T1000 (cell line): ENCODE data around the gene CSF2RB.

Experiments used
- DNase-seq: peaks from one replicate; lab custom pipeline; 2025; ENCODE audit warnings: mixed read lengths; lab: John Stamatoyannopoulos, UW

The CSF2RB gene

DNA sequence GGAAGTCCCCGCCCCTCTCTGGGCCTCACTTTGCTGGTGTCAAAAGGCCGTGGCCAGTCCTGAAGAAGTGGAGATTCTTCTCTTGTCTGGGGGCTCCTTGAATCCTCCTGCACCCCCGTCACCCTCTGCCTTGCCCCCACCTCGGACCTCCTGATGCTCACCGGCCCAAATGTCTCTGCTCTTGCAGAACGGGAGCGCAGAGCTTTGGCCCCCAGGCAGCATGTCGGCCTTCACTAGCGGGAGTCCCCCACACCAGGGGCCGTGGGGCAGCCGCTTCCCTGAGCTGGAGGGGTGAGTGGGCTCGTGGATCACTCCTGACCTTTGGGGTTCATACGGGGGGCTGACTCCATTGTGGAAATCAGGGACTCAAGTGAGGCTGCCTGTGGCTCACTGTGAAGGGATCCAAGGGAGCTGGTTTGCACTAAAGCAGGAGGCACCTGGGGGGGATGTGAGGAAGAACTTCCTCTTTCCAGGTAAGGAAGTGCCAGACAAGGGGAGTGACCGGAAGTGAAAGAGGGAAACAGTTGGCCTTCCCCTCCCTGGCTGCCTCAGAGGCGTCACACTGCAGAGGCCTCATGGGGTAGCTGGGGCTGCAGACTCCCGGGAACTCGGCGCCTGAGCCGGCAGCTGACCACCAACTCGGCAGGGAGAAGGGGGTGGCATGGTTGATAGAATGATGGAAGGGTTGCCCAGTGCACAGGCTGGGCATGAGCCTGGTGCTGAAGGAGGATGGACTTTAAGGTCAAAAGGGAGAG, 23.1 kb downstream of the CSF2RB start:
- no peak for DNase-seq

DNA sequence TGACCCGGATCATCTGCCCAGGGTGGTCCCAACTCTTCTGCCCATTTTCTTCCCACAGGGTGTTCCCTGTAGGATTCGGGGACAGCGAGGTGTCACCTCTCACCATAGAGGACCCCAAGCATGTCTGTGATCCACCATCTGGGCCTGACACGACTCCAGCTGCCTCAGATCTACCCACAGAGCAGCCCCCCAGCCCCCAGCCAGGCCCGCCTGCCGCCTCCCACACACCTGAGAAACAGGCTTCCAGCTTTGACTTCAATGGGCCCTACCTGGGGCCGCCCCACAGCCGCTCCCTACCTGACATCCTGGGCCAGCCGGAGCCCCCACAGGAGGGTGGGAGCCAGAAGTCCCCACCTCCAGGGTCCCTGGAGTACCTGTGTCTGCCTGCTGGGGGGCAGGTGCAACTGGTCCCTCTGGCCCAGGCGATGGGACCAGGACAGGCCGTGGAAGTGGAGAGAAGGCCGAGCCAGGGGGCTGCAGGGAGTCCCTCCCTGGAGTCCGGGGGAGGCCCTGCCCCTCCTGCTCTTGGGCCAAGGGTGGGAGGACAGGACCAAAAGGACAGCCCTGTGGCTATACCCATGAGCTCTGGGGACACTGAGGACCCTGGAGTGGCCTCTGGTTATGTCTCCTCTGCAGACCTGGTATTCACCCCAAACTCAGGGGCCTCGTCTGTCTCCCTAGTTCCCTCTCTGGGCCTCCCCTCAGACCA, 24.0 kb downstream of the CSF2RB start:
- no peak for DNase-seq

DNA sequence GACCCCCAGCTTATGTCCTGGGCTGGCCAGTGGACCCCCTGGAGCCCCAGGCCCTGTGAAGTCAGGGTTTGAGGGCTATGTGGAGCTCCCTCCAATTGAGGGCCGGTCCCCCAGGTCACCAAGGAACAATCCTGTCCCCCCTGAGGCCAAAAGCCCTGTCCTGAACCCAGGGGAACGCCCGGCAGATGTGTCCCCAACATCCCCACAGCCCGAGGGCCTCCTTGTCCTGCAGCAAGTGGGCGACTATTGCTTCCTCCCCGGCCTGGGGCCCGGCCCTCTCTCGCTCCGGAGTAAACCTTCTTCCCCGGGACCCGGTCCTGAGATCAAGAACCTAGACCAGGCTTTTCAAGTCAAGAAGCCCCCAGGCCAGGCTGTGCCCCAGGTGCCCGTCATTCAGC, 24.6 kb downstream of the CSF2RB start:
- DNase-seq: no peak

DNA sequence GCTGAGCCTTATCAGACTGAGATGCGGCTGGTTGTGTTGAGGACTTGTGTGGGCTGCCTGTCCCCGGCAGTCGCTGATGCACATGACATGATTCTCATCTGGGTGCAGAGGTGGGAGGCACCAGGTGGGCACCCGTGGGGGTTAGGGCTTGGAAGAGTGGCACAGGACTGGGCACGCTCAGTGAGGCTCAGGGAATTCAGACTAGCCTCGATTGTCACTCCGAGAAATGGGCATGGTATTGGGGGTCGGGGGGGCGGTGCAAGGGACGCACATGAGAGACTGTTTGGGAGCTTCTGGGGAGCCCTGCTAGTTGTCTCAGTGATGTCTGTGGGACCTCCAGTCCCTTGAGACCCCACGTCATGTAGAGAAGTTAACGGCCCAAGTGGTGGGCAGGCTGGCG, 25.5 kb downstream of the CSF2RB start:
- DNase-seq: no peak

DNA sequence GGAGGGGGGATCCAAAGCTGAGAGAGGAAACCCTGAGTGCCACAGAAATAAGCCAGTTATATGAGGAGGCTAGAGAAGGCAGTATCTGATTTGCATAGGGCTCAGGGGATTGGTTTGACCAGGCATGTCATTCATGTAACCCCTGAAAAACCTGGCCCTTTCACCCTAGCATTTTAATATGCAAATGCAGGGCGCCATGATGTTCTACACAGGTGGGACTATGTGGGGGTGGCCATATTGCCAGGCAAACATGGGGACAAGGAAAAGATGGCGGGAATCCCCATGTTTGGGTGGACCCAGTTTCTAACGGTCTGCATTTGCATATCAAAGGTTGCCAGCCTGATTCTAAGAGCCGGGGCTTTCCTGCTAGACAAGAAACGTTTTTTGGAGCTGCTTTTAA, 27.2 kb downstream of the CSF2RB start:
- no peak for DNase-seq

DNA sequence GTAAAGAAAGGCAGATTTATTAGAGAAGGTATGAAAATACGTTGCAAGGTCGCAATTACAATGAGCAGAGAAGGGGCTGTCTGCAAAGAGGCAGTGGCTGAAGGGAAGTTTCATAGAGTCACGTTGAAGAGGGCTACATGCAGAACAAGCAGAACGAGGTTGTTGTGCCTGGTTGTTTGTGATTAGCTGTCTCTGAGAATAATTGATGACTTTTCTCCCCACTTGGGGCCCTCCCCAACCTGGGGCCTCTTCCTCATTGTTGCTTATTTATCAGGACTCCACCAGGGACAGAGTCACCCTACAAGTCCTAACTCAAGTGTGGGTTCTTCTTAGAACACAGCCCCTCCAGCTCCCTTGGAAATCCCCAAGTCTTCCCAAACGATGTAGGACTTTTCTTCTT, 29.1 kb downstream of the CSF2RB start:
- DNase-seq: no peak

DNA sequence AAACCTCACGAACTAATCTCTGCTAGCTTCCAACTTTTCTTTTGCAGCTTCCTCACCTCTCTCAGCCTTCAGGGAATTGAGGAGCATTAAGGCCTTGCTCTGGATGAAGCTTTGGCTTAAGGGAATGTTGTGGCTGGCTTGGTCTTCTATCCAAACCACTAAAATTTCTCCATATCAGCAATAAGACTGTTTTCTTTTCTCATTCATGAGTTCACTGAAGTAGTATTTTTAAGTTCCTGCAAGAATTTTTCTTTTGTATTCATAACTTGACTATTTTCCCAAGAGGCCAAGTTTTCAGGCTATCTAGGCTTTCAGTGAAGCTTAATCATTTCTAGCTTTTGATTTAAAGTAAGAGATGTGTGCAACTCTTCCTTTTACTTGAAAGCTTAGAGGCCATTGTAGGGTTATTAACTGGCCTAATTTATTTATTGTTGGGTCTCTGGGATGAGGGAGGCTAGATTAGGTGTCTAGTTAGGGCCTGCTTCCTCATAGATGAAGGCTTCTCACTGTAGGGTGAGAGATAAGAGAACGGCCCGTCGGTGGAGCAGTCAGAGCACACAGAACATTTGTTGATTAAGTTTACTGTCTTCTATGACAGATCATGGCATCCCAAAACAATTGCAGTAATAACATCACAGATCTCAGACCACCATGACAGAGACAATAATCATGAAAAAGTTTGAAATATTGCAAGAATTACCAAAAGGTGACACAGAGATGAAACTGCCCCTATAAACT, 33.2 kb downstream of the CSF2RB start:
- DNase-seq: no peak

DNA sequence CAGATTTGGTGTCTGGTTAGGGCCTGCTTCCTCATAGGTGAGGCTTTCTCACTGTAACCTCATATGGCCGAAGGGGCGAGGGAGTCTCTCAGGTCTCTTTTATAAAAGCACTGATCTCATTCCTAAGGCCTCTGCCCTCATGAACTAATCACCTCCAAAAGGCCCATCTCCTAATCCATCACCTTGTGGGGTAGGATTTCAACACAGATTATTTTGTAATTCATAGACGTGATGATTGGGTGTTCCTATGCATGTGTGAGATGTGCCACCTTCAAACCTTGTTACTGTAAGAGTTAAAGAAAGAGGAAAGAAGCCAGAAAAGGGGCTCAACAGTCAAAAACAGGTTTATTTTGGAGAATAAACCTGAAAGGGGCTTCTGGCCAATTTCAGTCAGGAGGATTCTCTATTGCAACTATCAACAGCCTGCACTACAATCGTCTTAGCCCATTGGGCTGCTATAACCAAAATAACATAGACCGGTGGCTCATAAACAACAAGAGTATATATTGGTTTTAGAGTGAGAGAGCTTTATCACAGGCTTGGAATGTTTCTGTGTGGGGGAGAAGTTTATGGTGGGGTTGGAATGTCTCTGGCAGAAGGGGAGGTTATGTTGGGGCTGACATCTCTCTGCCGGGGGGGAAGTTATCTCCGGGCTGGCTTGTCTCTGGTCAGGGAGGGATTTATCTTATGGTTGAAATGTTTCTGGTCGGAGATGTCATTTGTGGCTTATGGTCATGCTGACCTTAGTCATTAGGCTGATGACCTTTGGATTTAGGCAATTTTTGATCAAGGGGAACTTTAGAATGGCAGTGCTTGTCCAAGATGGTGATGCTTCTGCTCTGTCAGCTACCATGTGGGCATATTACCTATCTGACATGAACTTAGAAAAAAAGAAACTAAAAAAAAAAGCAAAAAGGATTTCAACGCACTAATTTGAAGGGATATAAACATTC, 35.1 kb downstream of the CSF2RB start:
- no peak for DNase-seq

DNA sequence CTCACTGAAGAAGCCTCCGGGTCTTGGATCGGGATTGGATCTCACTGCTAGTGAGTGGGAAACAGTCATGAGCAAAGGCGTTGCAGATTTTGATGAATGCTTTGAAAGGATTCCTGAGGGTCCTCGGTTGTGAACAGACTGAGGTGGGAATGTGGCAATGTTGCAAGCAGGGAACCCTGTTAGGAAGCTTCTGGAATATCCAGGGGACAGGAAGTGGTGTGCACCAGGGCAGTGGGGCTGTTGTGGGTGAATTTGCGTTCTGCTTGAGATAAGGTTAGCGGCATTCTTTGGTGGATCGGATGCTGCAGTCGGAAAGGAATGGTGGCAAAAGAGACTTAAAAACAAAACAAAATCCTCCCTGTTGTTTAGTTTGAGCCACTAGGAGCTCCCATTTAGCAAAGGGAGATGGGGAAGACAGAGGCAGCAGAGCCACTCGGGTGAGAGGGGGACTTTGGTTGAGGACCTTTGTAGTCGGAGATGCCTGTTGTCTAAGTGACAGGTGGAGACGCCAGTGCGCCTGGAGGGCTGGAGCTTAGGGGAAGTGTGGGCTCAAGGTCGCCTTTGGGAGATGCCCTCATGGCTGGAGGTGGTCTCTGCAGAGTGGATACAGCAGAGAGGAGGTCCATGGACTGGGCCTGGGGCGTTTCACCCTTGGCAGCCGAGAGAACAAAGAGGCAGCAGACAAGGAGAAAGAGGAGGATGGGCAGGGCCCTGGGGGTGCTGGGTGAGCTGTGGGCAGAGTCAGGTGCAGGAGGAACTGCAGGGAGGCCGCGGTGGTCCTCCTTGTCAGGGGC, 37.6 kb downstream of the CSF2RB start:
- DNase-seq: no peak

DNA sequence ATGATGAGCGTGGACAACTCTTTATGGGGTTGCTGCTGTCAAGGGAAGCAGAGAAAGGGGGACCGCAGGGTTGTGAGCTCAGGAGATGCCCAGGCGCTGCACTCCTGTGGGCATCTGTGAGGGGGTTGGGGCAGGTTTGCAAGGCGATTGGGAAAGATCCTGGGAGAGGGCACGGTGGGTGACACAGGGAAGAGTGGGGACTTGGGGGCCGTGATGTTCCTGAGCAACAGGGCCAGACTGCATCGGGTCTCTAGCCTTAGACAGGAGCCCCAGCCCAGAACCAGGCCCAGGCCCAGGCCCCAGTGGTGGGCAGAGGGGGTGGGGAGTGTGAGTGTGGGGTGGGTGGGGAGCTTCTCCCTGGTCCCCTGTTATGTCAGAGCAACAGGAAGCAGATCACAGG, 38.3 kb downstream of the CSF2RB start:
- DNase-seq: no peak

DNA sequence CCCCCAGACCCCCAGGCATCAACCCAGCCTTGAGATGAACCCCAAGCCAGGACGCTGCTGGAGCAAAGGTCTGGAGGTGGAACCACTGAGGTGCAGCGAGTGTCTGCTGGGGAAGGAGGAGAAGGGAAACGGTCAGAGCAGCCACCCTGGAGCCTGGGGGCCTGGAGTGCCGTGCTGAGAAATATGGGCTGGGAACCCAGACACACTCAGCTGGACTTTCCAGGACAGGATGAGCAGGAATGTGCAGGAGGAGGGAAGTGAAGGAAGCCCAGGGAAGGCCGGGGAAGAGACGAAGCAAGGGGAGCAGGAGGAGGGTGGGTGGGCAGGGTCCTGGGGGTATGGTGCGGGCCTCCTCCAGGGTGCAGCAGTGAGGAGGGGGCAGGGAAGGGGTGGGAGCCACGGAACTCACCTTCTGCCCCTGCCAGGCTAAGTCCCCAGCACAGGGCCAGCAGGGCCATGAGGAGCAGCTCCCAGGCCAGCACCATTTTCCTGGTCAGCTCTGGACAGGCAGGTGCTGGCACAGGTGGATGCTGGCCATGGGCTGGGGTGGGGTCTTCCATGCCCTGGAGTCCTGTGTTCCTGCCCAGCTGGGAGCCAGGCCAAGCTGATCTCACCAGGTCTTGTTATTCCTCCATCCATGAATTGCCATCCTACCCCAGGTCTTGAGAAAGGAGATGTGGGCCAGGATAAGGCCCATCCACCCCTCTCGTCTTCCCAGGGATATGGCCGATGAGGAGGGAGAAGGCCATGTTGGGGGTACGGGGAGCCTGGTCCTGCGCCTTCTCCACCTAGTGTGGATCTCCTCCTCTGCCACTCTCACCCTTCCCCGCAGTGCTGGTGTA, 40.0 kb downstream of the CSF2RB start:
- no peak for DNase-seq

DNA sequence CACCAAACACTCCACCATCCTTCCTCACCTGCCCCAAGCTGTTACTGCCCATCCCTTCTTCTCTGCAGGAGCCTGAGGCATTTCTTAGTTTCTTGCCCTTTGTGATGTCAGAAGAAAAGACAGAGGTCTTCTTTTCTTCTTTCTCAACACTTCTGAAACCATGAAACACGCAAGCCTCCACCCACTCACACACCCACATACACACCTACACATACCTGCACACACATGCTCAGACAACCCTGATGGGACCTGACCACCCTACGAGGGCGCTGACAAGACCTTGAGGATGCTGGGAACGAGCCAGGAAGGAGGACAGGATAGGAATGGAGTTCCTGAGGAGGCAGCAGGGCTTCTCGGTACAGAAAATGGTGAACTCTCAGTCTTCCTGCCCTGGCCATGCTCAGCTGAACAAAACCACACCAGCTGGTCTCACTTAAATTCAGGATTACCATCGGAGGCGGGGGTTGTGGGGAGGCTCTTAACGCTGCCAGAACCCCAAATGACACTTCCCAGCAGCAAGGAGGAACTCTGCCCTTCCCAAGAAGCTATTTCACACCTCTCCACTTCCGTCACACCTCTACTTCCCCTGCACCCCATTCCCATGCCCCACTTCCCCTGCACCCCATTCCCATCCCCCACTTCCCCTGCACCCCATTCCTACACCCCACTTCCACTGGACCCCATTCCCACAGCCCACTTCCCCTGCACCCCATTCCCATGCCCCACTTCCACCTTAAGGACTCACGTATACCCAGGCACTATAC, 41.0 kb downstream of the CSF2RB start:
- no peak for DNase-seq

DNA sequence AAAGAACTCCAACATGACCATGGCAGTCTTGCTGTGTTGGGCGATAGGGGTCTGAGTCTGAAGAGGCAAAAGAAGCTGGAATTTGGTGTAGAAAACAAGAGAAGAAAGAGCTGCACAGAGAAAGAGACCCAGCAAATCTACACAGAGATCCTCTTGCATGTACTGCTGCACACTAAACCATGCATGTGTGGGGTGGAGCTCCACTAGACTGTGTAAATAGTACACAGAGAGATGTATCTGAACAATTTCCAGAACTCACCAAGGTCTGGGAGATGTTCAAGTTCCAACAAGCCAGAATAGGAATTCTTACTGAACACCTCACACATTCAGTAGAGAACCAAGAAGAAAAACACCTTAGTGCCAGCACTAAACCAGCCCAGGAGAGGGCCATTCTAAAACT, 42.3 kb downstream of the CSF2RB start:
- no peak for DNase-seq

DNA sequence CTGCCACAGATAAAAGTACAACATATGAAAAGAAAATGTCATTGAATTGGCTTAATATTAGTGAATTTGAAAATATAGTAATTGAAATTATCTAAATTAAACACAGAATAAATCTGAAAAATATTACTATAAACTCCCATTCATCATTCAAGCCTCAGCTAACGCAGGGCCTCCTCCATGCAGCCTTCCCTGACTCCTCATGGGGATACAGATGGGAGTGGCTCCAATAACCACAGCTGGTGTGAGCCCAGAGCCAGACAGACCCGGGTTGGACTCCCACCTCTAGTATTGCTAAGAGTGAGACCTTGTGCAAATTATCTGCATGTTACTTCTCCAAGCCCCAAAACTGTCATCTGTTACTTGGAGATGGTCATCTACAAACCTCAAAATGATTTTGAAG, 44.9 kb downstream of the CSF2RB start:
- no peak for DNase-seq

DNA sequence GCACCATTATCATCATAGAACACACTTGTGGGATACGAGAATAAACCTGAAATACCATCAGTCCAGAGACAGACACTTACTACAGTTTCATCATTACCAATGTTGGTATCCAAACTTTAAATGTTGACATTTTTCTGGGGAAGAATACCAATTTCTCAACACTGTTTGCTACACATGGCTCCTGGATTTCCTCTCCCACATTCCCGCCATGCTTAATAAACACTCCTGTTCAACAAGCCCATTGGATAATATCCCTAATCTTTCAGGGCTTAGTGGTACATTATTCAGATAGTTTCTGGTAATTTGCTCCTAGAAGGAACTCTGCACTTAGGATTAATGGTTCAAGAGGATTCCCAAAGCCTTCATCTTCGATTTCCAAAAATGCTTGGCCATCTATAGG, 48.2 kb downstream of the CSF2RB start:
- no peak for DNase-seq

DNA sequence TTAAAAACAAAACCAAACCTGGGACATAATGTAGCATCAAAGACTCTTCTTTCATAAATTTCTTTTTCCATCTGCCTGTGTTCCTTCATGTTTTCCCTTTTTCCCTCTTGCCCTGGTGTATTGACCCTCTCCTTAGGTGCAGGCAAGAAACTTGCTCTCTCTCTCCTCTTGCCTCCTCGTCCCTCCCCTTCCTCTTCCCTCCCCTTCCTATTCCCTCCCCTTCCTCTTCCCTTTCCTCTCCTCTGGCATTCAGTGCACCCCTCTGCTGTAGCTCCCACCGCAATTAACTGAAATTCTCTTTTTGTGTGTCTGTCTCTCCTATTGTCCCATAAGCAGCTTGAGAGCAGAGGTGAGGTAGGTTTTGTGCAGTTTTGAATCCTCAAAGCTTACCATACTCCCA, 49.9 kb downstream of the CSF2RB start:
- no peak for DNase-seq

DNA sequence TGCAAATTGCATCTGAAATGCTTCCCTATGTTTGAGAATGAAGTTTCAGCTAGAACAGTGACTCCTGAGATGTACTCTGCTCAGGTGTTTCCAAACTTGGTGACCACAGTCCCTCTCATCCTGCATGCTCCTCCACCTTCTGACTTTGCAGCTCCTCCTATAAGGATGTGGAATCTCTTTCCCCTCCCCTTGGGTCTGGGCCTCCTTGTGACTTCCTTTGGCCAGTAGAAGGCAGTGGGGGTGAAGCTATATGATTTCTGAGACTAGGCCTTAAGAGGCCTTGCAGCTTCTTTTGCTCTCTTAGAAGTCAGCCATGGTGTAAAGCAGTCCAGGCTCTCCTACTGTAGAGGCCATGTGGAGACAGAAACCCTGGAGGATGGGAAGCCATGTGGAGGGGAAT, 50.7 kb downstream of the CSF2RB start:
- no peak for DNase-seq

DNA sequence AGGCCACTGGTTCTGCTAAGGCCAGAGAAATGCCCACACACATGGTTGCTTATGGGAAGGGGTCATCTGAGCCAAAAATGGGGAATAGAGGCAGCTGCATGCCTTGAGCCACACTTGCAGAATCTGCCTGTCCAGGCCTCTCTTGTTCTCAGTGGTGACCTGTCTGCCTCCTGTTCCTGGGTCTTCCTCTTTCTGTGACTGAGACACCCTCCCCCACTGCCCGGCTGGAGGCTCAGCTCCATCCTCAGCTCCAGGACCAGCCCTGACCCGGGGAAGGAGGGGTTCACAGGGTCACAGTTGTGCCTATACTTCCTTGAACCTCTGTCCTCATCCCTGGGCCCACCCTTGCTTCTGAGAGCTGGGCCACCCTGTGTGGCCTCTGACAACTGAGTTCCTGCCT, 52.3 kb downstream of the CSF2RB start:
- no peak for DNase-seq

DNA sequence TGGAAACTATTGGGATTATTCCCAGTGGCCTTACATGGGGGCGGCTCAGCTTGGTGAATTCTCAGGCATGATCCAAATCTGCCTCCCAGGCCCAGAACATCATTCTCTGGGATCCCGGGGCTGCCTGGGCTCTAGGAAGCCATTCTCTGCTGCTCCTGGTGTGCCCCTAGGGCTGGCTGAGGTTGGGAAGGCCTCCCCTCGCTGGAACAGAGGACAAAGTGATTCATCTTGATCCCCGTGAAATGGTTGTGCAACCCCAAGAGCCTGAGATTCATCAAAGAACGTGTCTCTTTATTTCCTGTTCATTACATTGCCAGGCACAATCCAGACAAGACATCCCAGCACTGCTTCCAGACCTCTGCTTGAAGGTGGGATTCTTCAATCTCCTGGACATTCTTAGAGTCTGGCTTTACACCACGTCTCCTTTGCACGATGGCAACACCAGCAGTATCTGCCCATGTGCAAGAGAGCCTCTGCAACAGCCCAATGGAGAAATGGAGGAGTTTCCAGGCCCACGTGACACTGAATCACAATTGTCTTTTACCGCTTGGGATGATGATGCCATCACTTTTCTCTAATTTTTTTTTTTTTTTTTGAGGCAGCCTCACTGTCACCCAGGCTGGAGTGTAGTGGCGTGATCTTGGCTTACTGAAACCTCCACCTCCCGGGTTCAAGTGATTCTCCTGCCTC, 53.6 kb downstream of the CSF2RB start:
- no peak for DNase-seq
